ENCODE results near the gene TRPM2. TPM values are rescaled to one million over a fixed set of nuclear protein-coding genes. Genes with fewer than 3 reads are reported as not detected.

The TRPM2 gene
- total RNA-seq, 1 donor from 2014 or later, result 20.6 TPM

DNA sequence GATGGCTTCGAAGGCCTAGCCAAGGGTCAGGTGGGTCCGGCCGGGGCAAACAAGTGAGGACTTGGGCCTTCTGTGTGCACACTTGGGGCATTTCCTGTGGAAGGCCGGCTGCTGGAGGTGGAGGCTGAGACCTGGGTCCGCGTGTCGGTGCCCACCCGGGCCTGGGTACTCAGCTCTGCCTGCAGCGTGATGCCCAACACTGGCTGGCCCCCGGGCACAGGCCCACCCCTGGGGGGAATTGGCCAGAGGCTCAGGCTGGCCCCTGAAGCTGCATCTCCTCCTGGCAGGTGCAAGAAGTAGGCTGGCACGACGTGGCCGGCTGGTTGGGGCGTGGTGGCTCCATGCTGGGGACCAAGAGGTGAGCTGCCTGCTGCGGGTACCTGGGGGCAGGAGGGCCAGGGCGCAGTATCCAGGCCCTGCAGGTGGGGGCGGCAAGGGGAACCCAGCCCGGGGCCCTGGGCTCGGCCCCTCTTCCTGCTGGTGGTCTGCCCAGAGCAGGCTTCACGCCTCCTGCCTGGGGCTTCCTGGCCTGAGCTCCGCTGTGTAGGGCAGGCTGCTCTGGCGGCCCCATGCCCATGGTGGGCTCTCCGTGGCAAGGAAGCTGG lies 31.5 kb upstream of the TRPM2 start:
- intact Hi-C loops (cut with micrococcal nuclease), result no loop called here

DNA sequence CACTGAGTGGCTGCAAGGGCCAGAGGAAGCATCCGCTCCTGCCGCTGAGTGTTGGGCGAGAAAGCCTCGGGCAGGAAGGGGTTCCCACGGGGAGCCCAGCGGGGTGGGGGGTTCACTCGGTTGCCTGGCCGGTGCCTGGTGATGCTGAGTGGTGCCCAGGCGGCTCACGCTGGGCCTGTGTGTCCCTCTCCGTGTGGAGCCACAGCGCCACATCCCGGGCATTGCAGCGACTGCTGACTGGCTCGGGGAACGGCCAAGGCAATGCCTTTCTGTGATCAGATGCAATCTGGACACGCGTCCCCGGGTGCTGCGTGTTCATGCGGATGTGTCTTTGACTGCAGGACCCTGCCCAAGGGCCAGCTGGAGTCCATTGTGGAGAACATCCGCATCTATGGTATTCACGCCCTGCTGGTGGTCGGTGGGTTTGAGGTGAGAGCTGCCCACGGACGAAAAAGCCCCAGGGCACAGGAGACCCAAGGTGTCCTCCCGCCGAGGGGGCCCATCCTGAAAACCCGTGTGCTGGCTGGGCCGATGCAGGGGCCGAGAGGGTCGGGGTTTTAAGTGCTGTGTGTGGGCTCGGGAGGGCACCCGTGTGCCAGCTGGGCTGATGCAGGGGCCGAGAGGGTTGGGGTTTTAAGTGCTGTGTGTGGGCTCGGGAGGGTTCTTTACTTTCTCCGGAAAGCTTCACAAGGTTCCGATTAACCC lies 30.6 kb upstream of the TRPM2 start:
- intact Hi-C loops (cut with micrococcal nuclease), result no loop called here

DNA sequence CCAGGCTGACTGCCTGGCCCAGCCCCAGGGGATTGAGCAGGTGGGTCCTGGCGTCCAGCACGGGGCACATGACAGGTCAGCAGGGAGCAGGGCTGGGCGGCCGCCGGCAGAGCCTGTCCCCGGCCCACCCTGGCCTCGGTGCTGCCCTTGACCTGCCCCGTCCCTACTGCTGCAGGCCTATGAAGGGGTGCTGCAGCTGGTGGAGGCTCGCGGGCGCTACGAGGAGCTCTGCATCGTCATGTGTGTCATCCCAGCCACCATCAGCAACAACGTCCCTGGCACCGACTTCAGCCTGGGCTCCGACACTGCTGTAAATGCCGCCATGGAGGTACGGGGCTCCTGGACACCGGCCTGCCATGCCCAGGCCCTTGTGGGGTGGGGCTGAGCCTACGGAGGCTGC lies 29.8 kb upstream of the TRPM2 start:
- intact Hi-C loops (cut with micrococcal nuclease), result no loop called here

DNA sequence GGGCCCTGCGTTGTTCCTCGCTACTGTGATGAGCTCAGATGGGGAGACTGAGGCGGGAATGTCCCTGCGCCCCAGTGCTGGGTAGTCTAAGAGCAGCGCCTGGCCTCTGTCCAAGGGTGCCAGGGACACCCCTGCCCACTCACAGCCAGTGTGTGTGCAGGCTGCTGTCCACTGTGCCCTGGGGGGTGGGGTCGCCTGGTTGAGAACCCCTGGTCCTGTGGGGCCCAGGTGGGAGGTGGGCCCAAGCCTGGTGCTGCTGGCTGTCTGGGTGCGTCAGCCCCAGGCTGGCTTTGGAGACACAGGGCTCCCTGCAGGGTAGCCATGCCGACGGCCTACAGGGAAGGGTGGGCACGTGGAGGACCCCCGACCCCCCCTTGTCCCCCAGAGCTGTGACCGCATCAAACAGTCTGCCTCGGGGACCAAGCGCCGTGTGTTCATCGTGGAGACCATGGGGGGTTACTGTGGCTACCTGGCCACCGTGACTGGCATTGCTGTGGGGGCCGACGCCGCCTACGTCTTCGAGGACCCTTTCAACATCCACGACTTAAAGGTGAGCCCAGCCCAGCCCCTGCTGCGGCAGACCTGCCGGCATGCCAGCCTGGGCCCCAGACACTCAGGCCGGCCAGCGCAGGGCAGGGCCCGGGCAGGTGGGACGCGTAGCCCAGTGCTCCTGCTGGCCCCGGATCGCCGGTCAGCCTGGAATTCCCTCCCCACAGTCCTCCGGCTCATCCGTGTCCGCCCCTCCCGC lies 29.1 kb upstream of the TRPM2 start:
- intact Hi-C loops (cut with micrococcal nuclease), result no loop called here

DNA sequence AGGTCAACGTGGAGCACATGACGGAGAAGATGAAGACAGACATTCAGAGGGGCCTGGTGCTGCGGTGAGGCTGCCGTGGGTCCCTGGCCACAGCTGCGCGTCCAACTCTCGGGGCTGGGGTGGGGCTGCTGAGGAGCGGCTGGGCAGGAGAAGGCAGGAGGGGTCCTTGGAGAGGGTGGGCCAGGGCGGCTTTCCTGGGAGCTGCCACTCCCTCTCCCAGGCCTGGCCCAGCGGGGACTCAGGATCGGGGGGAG lies 28.6 kb upstream of the TRPM2 start:
- intact Hi-C loops (cut with micrococcal nuclease), result no loop called here

DNA sequence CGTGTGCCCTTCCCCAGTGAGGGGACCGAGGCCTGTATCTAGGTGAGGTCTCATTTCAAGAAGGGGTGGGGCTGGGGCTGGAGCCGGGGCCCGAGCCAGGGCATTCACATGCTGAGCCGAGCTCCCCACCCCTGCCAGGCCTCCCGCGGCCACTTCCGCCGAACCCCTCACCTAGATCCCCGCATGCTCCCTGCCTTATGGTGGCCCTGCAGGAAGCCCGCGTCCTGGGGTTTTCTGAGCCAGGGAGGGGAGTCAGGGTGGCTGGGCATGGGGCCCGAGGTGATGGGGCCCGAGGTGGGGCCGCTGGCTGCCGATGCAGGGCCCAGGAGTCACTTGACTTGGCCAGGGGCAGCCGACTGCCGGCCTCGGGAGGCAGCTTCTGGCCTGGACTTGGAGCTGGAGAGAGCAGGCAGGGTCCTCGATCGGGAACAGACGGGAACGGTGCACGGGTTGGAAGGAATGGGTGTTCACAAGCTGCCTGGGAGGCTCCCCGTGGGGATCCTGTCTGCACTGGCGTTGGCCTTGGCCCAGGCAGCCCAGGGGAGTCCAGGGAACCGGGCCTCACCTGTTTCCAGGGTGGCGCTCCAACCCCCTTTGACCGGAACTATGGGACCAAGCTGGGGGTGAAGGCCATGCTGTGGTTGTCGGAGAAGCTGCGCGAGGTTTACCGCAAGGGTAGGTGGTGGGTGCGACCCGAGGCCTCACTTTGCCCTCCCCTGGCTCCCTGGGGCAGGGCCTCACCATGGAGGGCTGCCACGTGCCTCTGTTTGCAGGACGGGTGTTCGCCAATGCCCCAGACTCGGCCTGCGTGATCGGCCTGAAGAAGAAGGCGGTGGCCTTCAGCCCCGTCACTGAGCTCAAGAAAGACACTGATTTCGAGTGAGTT lies 27.8 kb upstream of the TRPM2 start:
- intact Hi-C loops (cut with micrococcal nuclease), result no loop called here

DNA sequence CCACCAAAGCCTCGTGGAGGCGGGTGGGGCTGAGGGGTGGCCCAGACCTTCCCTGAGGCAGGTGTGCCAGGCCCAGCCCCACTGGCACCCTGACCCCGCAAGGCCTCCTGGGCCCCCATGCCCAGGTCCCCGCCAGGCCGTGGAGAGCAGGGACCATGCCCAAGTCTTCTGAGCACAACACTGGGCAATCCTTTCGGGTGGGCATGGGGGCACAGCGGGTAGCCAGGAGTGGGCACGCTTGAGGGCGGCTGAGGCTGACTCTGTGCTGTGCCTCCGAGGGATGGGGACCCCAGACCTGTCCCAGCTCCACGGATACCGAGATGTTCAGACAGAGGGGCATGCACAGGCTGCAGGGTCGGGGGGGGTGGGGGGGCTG lies 27.2 kb upstream of the TRPM2 start:
- intact Hi-C loops (cut with micrococcal nuclease), result no loop called here

DNA sequence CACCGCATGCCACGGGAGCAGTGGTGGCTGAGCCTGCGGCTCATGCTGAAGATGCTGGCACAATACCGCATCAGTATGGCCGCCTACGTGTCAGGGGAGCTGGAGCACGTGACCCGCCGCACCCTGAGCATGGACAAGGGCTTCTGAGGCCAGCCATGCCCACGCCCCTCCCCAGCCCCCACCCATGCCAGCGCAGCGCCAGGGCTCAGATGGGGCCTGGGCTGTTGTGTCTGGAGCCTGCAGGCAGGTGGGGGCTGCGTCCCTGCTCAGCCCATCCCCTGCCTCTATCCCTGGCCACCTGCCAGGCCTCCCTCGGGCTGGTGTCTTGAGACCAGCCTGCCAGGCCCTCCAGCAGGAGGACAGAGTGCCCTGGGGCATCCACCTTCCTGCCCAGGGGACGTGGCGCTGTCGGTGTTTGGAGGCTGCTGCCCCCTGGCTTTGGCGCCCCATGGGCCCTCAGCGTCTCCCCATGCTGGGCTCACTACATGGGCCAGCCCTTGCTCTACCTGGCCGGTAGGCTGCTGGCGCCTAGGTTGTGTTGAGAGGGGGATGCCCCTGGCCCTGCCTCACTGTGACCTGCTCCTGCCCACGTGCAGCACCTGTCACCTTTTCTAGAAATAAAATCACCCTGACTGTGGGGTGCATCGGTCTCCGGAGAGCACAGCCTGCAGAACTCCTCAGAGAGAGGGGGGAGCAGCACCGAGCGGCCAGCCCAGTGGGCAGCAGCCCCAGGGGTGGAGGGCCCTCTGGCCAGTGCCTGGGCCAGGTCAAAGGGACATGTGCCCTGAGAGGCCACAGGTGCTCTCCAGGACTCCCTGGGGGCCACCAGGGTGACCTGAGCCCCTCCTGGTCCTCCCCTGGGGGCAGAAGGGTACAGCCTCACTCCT lies 26.5 kb upstream of the TRPM2 start:
- intact Hi-C loops (cut with micrococcal nuclease), result no loop called here

GRCh38 chr21:44327603-44327974 lies 25.8 kb upstream of the TRPM2 start:
- intact Hi-C loops (cut with micrococcal nuclease), result no loop called here

DNA sequence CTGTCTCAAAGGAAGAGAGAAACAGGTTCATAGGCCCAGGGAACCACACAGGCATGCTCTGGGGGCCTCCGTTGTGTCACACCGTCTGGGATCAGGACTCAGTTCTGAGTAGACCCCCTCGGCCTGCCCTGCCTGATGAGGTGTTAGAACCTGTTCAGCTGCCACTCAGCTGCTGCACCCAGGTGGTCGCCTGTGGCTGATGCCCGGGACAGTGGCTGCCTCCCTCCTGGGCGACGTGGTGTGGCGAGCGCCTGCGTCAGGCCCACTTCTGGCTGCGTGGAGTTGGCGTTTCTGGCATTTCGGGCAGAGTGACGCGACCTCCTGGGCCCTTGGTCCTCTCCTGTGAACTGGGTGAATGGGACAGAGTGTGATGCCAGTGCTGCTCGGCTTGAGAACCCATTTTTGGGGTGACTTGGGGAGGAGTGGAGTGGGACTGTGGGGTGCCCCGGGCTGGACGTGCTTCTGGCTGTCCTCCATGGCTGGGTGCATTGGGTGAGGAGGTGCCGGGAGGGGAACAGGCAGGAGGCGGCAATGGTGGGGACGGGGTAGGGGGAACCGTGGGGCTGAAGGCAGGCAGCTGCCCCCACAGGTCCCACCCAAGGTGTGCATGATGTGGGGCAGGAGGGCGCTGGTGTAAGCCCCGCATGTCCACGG lies 25.1 kb upstream of the TRPM2 start:
- intact Hi-C loops (cut with micrococcal nuclease), result no loop called here

DNA sequence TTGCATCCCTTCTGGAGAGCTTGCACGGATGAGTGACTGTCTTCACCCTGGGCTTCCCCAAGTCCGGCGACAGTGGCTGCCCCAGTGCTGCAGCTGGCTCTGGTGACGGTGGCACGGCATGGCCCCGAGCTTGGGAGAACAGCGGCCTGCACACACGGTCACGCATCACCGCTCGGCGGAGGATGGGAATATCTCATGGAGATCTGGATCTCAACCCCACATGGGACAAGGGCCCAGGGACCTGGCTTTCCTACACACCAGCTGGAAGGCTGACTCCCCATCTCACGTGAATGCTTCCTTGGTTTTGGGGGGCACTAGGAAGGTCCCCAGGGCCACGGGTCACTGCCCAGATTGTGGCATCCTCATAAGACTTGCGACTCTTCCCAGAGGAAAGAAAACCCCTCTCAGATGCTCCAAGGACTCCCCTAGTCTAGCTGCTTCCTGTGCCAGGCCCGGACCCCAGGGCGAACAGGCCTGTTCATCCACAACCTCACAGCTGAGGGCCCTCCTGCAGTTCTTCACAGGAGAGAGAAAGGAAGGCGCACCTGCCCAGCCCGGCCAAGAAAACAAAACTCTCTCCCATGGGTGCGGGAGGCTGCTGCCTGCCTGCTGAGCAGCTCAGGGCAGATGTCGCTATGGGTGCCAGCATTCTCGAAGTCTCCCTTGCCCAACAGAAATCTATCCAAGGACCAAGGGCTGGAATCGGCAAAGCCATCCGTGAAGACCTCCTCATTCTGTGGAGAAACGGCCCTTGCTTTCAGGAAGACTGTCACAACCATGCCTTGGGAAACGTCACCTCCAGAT lies 24.1 kb upstream of the TRPM2 start:
- intact Hi-C loops (cut with micrococcal nuclease), result no loop called here

DNA sequence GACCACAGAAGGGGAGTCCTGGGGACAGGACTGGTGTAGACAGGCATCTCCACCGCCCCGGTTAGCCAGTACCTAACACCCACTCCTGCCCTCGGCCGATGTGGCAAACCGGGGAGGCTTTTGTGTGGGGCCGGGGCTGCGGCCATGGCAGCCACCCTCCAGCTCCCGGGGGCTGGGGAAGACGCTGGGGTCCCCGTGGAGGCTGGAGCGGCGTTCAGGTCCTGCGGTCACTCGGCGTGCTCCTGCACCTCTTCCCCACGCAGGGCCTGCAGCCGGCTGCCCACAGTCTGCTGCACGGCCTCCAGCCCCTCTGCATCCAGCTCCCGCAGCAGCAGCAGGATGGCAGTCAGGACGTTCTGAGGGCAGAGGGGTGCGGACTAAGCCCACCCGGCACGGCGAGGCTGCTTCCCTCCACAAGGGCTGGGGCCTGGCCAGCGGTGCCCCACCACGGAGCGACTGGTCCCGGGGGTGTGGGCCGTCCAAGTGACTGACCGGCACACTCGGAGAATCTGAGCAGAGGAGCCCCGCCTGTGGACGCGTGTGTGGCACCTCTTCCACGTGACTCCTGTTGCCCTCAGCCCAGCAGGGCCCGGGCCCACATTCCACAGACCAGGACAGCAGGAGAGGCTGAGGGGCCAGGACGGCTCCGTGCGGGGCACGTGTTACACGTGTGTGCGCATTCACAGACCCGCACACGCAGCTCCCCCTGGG lies 23.3 kb upstream of the TRPM2 start:
- intact Hi-C loops (cut with micrococcal nuclease), result no loop called here

DNA sequence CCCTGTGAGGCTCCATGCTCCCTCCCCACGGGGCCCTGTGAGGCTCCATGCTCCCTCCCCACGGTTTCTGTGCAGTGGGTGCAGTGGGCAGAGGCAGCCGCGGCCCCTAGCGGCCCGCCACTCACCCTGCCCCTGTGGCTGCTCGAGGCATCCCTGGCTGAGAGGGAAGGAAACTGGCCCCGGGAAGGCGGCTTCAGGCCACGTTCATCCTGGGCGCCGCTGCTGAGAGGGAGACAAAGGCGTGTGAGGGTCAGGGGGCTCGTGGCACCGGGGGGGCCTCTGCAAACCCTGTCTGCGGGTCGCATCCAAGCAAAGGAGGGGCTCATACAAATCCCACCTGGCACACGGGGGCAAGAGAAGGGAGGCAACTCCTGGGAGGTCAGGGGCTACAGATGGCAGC lies 22.7 kb upstream of the TRPM2 start:
- intact Hi-C loops (cut with micrococcal nuclease), result no loop called here

DNA sequence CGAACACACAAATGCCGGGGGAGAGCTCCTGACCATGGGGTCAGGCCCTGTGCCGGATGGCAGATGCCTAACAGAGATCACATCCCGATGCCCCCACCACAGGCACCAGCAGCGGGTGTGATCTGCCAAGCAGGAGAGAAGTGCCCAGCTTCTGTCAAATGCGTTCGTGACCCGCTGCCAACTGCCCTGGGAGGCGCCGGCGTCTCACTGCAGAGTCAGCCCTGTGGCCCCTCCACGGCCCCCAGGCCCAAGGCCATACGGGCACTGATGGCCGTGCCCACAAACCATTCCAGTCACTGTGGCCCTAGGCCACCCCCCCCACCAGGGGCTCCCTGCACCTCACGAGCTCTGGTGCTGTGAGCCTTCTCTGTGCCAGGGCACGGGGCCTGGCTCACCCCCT lies 22.2 kb upstream of the TRPM2 start:
- intact Hi-C loops (cut with micrococcal nuclease), result no loop called here

DNA sequence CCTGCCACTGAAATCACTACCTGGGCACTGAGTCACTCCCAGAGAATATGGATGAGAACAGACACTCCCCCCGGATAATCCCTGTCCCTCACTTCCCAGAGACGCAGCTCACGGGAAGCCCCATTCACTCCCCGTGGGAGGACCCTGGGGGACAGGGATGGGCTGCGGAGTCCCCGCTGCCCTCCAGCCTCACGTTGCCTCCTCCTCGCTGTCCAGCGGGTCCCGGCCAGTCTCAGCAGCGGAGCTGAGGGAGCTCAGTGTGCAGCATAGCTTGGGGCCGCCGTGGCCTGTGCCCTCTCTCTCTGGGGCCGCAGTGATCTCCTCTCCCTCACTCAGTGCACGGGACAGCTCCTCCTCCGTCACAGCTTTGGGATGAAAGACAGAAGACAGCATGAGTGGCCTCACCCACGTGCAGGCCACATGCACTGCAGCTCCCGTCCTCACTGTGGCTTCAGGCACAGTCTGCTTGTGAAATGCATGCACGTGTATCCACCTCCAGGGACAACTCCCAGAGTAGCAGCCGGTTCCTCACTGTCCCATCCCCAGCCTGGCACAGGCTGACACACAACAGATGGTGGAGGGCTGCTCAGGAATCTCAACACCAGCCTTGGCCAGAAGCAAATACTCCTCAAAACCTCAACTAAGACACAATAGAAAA lies 21.6 kb upstream of the TRPM2 start:
- intact Hi-C loops (cut with micrococcal nuclease), result no loop called here

DNA sequence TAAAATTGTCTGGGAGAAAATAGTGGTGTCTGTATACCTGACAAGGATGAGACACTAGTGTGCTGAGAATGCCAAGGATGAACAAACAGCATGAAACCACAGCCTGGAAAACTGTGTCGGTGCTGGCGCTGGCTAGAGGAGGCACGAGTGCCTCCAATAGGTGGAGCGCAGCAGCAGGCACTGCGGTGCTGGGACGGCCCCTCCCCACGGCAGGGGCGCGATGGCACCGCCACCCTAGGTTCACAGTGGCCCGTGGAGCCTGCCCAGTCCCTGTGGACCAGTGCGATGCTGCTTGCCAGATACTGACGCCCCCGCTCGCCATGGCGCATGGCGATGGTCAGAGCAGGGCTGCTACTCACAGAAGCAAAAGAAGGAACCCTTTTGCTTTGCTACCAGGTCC lies 21.0 kb upstream of the TRPM2 start:
- intact Hi-C loops (cut with micrococcal nuclease), result no loop called here

GRCh38 chr21:44332965-44333364 lies 20.5 kb upstream of the TRPM2 start:
- intact Hi-C loops (cut with micrococcal nuclease), result no loop called here

DNA sequence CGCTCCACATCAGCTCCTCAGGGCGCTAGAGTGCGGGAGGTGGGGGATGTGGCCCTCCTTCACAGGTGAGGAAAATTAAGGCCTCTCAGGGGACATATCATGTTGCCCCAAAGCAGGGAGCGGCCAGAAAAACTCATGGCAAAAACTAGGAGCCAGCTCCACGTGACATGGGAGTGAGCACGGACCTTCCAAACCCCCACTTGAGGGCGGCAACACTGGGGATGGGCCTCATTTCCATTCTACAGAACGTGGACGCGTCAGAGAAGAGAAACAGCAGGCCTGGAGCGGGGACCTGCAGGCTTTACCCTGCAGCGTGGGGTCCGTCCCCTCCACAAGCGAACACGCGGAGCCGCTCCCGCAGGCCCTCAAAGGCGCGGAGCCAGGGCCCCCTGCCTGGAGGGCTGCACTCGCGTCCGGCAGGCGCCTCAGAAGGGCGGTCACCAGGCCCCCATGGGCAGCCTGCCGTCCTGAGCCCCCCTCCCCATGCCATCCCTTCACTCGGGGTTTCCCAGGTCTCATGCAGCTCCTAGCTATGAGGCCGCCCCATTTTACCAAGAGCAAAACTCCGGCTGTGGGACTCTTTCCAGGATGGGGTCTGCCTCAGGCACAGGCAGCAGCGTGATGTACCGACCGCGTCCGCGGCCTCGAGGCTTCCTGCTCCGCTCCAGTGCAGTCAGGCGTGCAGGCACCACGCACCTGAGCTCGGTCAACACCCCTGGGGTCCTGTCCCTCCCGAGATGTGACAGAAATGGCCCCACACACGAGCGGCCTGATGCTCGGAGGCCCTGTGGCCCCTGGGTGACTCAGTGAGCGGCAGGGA lies 19.7 kb upstream of the TRPM2 start:
- intact Hi-C loops (cut with micrococcal nuclease), result no loop called here
